DMS153 (cell line): ENCODE results near the gene AGBL1.

Experiments used
- DNase-seq: peaks from one replicate; lab custom pipeline; 2025; lab: John Stamatoyannopoulos, UW

Gene AGBL1

GRCh38 chr15:86079508-86080266 lies at the start of gene AGBL1:
TSS of gene AGBL1 (plus strand) at chr15:86079871.
- no peak for DNase-seq

DNA sequence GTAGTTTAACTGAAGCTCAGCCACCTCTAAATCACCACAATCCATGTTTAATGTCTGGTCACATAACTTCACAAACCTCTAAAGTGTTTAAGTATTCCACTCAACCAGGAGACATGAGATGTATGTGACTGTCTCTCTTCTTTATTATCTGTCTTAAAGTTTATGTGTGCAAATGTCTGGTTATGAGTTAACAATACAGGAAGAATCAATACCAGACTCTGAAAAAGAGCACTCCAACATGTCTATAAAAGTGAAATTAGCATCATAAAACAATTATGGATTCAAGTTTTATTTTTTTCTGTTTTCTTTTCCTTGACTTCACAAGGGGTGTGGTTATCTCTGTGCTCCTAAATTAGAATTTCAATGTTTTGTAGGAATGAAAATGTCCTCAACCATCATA lies 44.8 kb upstream of the AGBL1 start:
- no peak for DNase-seq

DNA sequence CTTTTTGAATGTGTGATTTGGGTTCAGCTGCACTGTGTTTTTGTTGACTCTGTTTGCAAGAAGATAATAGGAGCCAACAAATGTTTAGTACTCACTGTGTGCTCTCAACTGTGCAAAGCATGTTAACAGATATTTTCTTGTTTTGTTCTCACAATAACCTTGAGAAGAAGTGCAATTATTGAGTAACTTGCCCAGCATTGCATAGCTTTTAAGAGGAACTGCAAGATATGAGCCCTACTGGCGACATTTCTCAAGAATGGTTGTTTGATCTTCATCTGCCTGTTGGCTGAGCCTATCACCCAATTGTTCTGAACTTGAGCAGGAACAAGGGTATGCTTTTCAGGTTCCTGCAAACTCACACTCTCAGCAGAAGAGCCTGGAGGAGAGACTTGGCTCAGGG lies 43.4 kb upstream of the AGBL1 start:
- DNase-seq, result no peak

DNA sequence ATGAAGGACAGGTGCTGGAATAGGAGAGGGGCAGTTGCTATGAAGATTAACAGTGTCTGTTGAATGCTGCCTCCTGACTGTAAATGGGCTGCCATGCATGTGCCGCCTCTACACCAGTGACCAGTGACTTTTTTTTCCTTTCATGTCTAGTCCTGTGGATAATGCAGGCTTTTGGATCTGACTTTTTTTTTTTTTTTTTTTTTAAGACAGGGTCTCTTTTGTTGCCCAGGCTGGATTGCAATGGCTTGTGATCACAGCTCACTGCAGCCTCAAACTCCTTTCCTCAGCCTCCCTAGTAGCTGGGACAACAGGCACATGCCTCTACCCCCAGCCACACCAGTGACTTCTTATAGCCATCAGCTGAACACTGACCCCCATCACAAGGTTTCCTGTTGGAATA lies 41.2 kb upstream of the AGBL1 start:
- DNase-seq, result no peak

- no peak for DNase-seq
These were observed 39.2 kb upstream of the AGBL1 start for GRCh38 chr15:86040356-86041033.

DNA sequence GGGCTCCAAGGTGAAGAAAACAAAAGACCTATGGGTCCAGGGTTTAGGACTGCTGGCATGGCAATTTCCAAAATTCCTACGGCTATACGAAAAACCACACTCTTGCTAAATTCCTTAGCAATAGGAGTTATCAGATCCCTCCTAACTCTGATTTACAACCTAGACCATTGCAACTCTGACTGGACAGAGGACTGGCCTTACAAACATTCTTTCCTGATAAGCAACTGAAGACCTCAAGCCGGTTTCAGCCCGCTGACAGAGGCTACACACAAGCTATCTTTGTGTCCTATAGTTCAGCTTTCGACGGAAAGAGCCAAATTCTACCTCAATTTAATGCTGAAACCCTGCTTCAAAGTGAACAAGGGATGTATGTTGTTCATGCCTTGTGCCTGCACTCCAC lies 38.3 kb upstream of the AGBL1 start:
- DNase-seq, result no peak

GRCh38 chr15:86042226-86042625 lies 37.4 kb upstream of the AGBL1 start:
- no peak for DNase-seq

DNA sequence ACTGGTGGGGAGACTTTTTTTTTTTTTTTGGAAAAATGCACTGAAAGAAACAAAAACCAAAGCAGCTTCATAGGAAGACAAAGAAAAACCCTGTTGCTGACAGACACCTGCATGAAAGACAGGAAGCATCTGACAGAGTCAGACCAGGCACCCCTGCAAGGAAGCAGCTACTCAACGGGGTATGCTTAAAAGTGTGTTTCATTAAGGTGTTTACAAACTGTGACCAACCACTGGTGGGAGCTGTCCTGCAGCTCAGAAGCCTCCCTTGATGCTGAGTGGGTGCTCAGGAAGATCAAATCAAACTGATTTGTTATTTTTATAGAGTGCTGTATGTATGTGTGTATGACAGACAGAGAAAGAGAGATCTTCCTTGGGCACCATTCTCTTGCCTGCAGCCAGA lies 34.7 kb upstream of the AGBL1 start:
- DNase-seq, result no peak

DNA sequence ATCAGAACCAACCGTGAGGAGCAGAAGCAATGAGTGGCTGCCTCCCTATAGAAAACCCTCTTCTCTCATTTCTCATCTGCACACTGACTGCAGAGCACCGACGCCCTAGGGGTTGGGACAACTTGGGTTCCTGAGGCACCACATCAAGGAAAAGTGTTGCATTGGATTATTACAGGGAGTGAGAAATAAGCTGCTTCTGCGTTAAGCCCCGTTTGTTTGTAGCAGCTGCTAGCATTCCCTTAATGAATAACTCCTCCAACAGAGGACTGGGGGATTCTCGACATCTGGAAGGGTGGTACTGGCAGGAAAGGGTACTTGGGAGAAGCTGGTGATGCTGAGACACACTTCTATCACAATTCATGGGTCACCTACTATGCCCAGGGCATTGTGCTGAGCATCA lies 25.3 kb upstream of the AGBL1 start:
- DNase-seq, result no peak

- DNase-seq, result no peak
These were observed 24.0 kb upstream of the AGBL1 start for GRCh38 chr15:86055688-86056087.

DNA sequence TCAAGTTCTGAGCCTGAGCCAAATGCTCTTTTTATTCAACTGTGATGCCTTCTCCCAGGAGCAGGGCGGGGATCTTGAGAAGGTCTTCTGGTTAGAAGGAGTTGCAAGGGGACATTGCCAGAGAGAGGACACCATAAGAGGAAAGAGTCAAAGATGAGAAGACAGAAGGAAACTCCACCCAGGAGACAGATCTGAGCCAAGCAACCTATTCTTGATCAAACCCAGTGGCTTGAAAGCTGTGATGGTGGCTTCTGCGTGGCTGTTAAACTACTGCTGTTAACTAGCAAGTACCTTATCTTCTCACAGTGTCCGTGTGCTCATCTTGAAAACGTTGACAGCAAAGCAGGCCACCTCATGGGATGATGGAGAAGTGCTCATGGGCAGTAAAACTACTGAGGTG lies 19.8 kb upstream of the AGBL1 start:
- no peak for DNase-seq

DNA sequence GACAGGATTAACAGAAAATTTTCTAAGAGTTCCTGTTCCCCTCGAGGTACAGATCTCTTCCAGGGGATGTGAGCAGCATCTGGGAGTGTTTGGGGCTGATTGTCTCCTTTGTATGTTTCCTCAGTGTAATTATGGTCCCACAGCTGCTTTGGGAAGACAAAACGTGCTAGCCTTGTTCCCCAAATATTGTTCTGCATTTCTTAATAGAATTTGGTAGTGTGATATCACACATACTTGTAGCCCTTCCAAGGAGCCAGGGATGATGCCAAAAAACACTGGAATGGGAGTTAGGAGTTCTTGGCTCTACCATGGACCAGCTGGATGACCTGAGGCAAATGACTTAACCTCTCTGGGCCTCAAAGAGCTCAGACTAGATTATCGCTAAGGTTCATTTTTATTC lies 19.0 kb upstream of the AGBL1 start:
- no peak for DNase-seq

- DNase-seq, result no peak
These were observed 18.1 kb upstream of the AGBL1 start for GRCh38 chr15:86061581-86061980.

DNA sequence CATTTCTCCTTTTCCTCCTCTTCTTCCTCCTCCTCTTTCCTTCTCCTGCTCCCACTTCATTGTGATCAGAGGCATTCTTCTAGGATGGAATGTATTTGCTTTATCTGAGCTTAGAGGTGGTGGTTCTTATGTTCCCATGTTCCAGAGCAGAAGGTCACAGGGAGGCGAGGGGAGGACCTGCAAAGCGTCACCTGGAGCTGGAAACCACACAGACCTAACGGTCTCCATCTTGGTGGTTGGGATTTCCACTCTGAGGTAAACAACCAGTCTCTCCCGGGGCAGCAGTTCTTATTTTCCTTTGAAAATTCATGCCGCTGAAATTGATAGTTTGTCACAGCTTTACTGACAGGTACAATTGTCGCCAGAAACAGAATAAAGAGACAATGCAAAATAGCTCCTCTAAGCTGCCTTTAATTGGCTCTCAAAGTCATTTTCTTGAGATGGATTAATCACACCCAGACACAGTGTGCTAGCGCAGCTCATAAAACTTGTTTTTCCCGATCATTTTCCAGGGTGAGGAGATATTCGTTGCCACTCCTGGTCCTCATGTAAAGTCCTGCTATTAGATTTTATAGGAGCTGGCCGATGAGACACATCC lies 16.9 kb upstream of the AGBL1 start:
- no peak for DNase-seq

GRCh38 chr15:86063356-86064095 lies 16.1 kb upstream of the AGBL1 start:
- DNase-seq, result no peak

DNA sequence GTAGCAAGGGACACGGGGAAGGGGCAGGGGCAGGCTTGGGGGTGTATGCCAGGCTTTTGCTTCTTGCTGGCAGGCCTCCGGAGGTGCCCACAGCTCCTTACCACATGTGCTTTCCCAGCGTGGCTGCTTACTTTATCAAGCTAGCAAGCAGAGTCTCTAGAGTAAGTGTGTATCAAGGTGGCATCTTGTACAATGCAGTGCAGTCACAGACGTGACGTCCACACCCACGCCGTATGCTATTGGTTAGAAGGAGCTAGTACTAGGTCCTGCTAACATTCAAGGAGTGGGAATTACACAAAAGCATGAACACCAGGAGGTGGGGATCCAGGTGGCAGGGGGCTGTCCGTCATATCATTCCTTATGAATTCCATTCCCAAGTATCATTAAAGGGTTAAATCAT lies 15.3 kb upstream of the AGBL1 start:
- DNase-seq, result no peak

GRCh38 chr15:86066174-86066834 lies 13.4 kb upstream of the AGBL1 start:
- DNase-seq, result no peak

DNA sequence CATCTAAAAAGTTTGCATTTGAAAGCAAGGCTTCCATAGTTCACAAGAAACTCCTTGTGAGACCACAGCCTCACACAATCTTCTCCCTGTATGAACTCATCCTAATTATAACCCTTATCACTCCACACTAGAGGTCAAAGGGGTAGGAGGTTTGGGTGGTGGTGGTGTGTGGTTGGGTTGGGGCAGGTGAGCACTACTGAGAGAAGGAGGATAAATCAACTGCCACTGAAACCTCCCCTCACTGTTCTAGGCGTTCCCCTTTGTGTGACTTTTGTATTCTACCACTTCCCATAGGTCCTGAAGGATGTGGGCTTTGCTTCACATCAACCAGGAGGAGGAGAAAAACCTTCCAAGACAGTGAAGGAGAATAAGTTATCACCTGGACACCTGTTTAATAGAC lies 6.4 kb upstream of the AGBL1 start:
- DNase-seq, result no peak

GRCh38 chr15:86076468-86076867 lies 3.2 kb upstream of the AGBL1 start:
- DNase-seq, result no peak

DNA sequence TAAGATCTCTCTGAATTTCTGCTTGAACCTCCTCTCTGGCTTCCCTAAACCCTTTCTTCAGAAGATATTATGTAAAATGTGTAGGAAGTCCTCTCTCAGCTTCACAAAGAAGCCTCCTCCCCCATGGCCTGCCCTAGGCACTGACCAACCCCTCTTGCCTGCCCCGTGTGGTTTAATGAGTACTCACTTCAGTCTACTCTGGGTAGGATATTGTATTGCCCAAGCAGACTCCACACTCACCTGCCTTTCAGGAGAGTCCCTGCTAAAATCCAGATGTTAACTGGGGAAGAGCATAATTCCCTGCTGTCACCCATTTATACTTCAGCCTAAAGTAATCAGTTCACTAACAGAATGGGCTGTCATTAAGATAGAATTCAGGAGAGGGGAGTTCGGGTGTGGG lies 2.6 kb upstream of the AGBL1 start:
- no peak for DNase-seq

GRCh38 chr15:86080302-86080701 lies 631 bp downstream of the AGBL1 start:
- no peak for DNase-seq
